HCT116 (cell line): Measurements from ENCODE around the gene FGF11. TPM values are rescaled to one million over a fixed set of nuclear protein-coding genes. Genes with fewer than 3 reads are reported as not detected.

Source experiments
- ATAC-seq: fragments of 200-7000 bp; cut with Tn5 transposase; 2 replicates; pipeline ENCODE4 v1.9.1; 2020; ENCODE audit warnings: mild to moderate bottlenecking, moderate library complexity
- BruUV-seq: library from RNA; stranded (reverse); fragments of 400-500 nt; replicated peaks from 2 replicates; lab custom pipeline; 2021; lab: Mats Ljungman, UMichigan
- CTCF ChIA-PET: fragments of 300-600 bp; sonication (Branson Sonifier 250); formaldehyde crosslinking; loops from one replicate; lab custom pipeline; 2021; ENCODE audit warnings: antibody characterized with exemption; lab: Charles Lee
- POLR2A ChIA-PET: fragments of 300-600, 350-600 bp; sonication (Branson Sonifier 250); formaldehyde crosslinking; loops from one replicate; lab custom pipeline; 2021; ENCODE audit warnings: antibody characterized with exemption; lab: Charles Lee
- RAD21 ChIA-PET, 2 experiments: fragments of 300-600 bp; sonication (Branson Sonifier 250); formaldehyde crosslinking; loops; one replicate each; lab custom pipeline; 2023; ENCODE audit warnings: low total read pairs in 2 of 2; ENCODE audit not compliant: uncharacterized antibody in 2 of 2, unreplicated experiment in 2 of 2, low non-redundant PET in 1 of 2; lab: Charles Lee
- DNase-seq: peaks from one replicate; pipeline ENCODE4 v3.0.0-alpha.2; 2010; ENCODE audit warnings: low read depth, low spot score
- H2AFZ ChIP-seq: fragments of 200-600 bp; shearing (Covaris generic), sonication (generic); 2 replicates; pipeline ENCODE4 v1.6.1; 2017; ENCODE audit warnings: low read depth, mixed run types, mixed read lengths, antibody characterized with exemption, low read length; ENCODE audit not compliant: poor library complexity, severe bottlenecking
- H3K27ac ChIP-seq: 2 replicates; pipeline ENCODE4 v1.5.1; 2012; ENCODE audit warnings: low read depth, low read length
- H3K27me3 ChIP-seq: fragments of 200-600 bp; sonication (generic); 2 replicates; pipeline ENCODE4 v1.6.1; 2016; ENCODE audit warnings: mixed run types, low read length, mixed read lengths; ENCODE audit not compliant: insufficient read depth
- H3K36me3 ChIP-seq, 2 experiments: fragments of 200-500 bp in 1 of 2; fragments of 200-600 bp in 1 of 2; sonication (Bioruptor generic) in 1 of 2; sonication (generic) in 1 of 2; 2 replicates each; pipeline versions ENCODE4 v1.5.1 to v1.6.1; 2014 to 2016; ENCODE audit warnings: low read length in 2 of 2, inconsistent platforms in 1 of 2, mixed read lengths in 1 of 2, mixed run types in 1 of 2; ENCODE audit not compliant: insufficient read depth in 2 of 2, control insufficient read depth in 1 of 2
- H3K4me1 ChIP-seq, 2 experiments: fragments of 200-600 bp in 1 of 2; sonication (generic) in 1 of 2; 2 replicates each; pipeline versions ENCODE4 v1.5.1 to v1.6.1; 2012 to 2017; ENCODE audit warnings: low read length in 2 of 2, inconsistent platforms in 1 of 2, mild to moderate bottlenecking in 1 of 2, mixed read lengths in 1 of 2, mixed run types in 1 of 2, moderate library complexity in 1 of 2; ENCODE audit not compliant: insufficient read depth in 2 of 2, control insufficient read depth in 1 of 2
- H3K4me2 ChIP-seq: fragments of 200-600 bp; sonication (generic); 2 replicates; pipeline ENCODE4 v1.6.1; 2017; ENCODE audit warnings: mixed run types, low read length, mixed read lengths
- H3K4me3 ChIP-seq, 2 experiments: fragments of 200-600 bp in 1 of 2; sonication (generic) in 1 of 2; replicated peaks in 1 of 2; 2 replicates each; pipeline ENCODE4 v1.5.1; 2011 to 2016; ENCODE audit warnings: low read length in 2 of 2, control low read depth in 1 of 2, low read depth in 1 of 2, mild to moderate bottlenecking in 1 of 2, mixed read lengths in 1 of 2, mixed run types in 1 of 2
- H3K79me2 ChIP-seq: fragments of 200-600 bp; sonication (generic); 2 replicates; pipeline ENCODE4 v1.6.1; 2017; ENCODE audit warnings: mild to moderate bottlenecking, mixed run types, low read length, moderate library complexity, mixed read lengths; ENCODE audit not compliant: insufficient read depth
- H3K9ac ChIP-seq: fragments of 200-600 bp; sonication (generic); 2 replicates; pipeline ENCODE4 v1.6.1; 2016; ENCODE audit warnings: low read length, mixed read lengths
- H3K9me2 ChIP-seq: fragments of 200-600 bp; sonication (generic), shearing (Covaris generic); 2 replicates; pipeline ENCODE4 v1.6.1; 2017; ENCODE audit warnings: mixed run types, mild to moderate bottlenecking, moderate library complexity; ENCODE audit not compliant: insufficient read depth
- H3K9me3 ChIP-seq, 2 experiments: fragments of 200-500 bp in 1 of 2; fragments of 200-600 bp in 1 of 2; sonication (Bioruptor generic) in 1 of 2; sonication (generic) in 1 of 2; 2 replicates each; pipeline ENCODE4 v1.6.1; 2014 to 2017; ENCODE audit warnings: low read length in 2 of 2, mixed read lengths in 2 of 2, inconsistent platforms in 1 of 2, low read depth in 1 of 2, mild to moderate bottlenecking in 1 of 2, mixed run types in 1 of 2, moderate library complexity in 1 of 2; ENCODE audit not compliant: control insufficient read depth in 1 of 2, insufficient read depth in 1 of 2
- H4K20me1 ChIP-seq: fragments of 200-600 bp; sonication (generic), shearing (Covaris generic); 2 replicates; pipeline ENCODE4 v1.6.1; 2017; ENCODE audit warnings: mixed run types, mild to moderate bottlenecking, moderate library complexity; ENCODE audit not compliant: insufficient read depth
- ELF1 ChIP-seq: IDR thresholded peaks from 2 replicates; pipeline ENCODE4 v1.6.1; 2012; ENCODE audit warnings: low read depth, borderline replicate concordance
- EZH2 ChIP-seq: fragments of 200-600 bp; sonication (generic); IDR thresholded peaks from 2 replicates; pipeline ENCODE4 v1.6.1; 2017; ENCODE audit warnings: antibody characterized with exemption, mixed run types
- RAD21 ChIP-seq: IDR thresholded peaks from 2 replicates; pipeline ENCODE4 v1.6.1; 2012; ENCODE audit warnings: low read depth, mild to moderate bottlenecking
- SRF ChIP-seq: IDR thresholded peaks from 2 replicates; pipeline ENCODE4 v1.6.1; 2012; ENCODE audit warnings: low read depth
- TCF7L2 ChIP-seq: IDR thresholded peaks from 2 replicates; pipeline ENCODE4 v1.7.0; 2011; ENCODE audit warnings: borderline replicate concordance, inconsistent platforms; ENCODE audit not compliant: insufficient read depth, insufficient read length; ENCODE audit errors: extremely low read depth
- intact Hi-C: fragments of 100-400 bp; cut with micrococcal nuclease; formaldehyde crosslinking; loops from 2 replicates; pipeline ENCODE4 v1.10.0; 2022
- total RNA-seq: library from RNA; stranded (reverse); gene quantifications from one replicate; pipeline ENCODE4 v1.2.1, GENCODE V29; 2021; ENCODE audit not compliant: unreplicated experiment
- TF ChIP-seq, protein P1 (sequence below): IDR thresholded peaks from 2 replicates; pipeline ENCODE4 v1.6.1; 2011; ENCODE audit warnings: mild to moderate bottlenecking, low read length, moderate library complexity; ENCODE audit not compliant: insufficient replicate concordance; ENCODE audit errors: extremely low read depth

Gene FGF11
- total RNA-seq, 1 experiment from 2014 or later = 6.1 TPM

DNA sequence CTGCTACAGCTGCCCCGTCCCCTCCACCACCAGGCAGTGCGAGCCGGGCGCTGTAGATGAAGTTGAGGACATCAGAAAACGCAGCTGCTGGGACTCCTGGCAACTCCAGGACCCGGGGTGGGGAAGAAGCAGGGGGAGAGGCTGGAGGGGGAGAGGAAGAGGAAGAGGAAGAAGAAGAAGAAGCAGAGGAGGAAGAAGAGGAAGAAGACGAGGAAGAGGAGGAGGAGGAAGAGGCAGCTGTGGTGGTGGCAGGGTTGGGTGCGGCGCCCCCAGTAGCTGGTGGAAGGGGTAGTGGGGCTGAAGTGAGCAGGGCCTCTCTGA is 27.0 kb downstream of the FGF11 start:
- H3K4me2 ChIP-seq = no peak overlapping the region
- POLR2A ChIA-PET = interaction anchor here (1.0 kb wide), 1 partner anchor 62 kb away, joined by 3 read pairs; the partner anchor contains the start of gene TMEM256
- no peaks in the 10 kb centered on the region; a peak in 2 of 4 replicates for H3K36me3 ChIP-seq
- no peak for TF ChIP-seq SRF
- TF ChIP-seq ELF1 = no peak
- no peak for TF ChIP-seq EZH2
- TF ChIP-seq RAD21 = no peak
- TF ChIP-seq, protein P1, sequence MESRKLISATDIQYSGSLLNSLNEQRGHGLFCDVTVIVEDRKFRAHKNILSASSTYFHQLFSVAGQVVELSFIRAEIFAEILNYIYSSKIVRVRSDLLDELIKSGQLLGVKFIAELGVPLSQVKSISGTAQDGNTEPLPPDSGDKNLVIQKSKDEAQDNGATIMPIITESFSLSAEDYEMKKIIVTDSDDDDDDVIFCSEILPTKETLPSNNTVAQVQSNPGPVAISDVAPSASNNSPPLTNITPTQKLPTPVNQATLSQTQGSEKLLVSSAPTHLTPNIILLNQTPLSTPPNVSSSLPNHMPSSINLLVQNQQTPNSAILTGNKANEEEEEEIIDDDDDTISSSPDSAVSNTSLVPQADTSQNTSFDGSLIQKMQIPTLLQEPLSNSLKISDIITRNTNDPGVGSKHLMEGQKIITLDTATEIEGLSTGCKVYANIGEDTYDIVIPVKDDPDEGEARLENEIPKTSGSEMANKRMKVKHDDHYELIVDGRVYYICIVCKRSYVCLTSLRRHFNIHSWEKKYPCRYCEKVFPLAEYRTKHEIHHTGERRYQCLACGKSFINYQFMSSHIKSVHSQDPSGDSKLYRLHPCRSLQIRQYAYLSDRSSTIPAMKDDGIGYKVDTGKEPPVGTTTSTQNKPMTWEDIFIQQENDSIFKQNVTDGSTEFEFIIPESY = no peak
- no peak for TF ChIP-seq TCF7L2
- TF ChIP-seq, all 23 proteins: peak for 0
- Histone ChIP-seq H3K79me2 (peaks cover 2% of the 10 kb centered on the region; the same call in 1 of the 2 replicates), H3K9me3 (no peaks in the 10 kb centered on the region), H3K9me2 (no peaks in the 10 kb centered on the region), H3K27ac (no peak overlapping the region), H4K20me1 (no peaks in the 10 kb centered on the region), H3K27me3 (no peaks in the 10 kb centered on the region), H2AFZ (no peak overlapping the region), H3K9ac (no peak overlapping the region), H3K4me3 (no peak overlapping the region), H3K4me1 (peaks cover 0 to 5% of the 10 kb centered on the region in 2 experiments; a peak in 1 of 4 replicates)
- ChIA-PET RAD21 (no interaction called here), CTCF (no interaction called here)
- BruUV-seq = no TSS peak
- ATAC-seq (no peak), DNase-seq (no peak)
- intact Hi-C loops = no loop called here
